HepG2 (cell line): Measurements from ENCODE around the gene EFEMP2. TPM values are rescaled to one million over a fixed set of nuclear protein-coding genes. Genes with fewer than 3 reads are reported as not detected.

Experiments
- ATAC-seq: fragments of 200-7000 bp; cut with Tn5 transposase; 3 replicates; pipeline ENCODE4 v1.9.1; 2020; ENCODE audit warnings: mild to moderate bottlenecking, moderate library complexity
- BruUV-seq: library from RNA; stranded (reverse); fragments of 400-500 nt; replicated peaks from 2 replicates; lab custom pipeline; 2021; lab: Mats Ljungman, UMichigan
- CTCF ChIA-PET: fragments of 300-600 bp; formaldehyde crosslinking; extraction: SDS; loops from one replicate; lab custom pipeline; 2021; ENCODE audit warnings: low total read pairs, inconsistent platforms, low intra/inter-chr PET ratio; lab: Yijun Ruan, JAX
- POLR2A ChIA-PET: fragments of 350-600 bp; sonication (Branson Sonifier 250); formaldehyde crosslinking; loops from one replicate; lab custom pipeline; 2020; ENCODE audit warnings: antibody characterized with exemption, inconsistent platforms; lab: Yijun Ruan, JAX
- DNase-seq: peaks from one replicate; pipeline ENCODE4 v3.0.0-alpha.2; 2015; ENCODE audit warnings: low spot score
- FAIRE-seq: peaks from 3 replicates; lab custom pipeline; 2011; peaks lifted over from hg19 to GRCh38; lab: Jason Lieb, UNC
- H2AFZ ChIP-seq: one replicate; pipeline ENCODE4 v1.6.1; 2011; ENCODE audit warnings: low read length, inconsistent platforms
- H3K27ac ChIP-seq: fragments of 300-600 bp; 3 replicates; pipeline ENCODE4 v1.8.0; 2011; ENCODE audit warnings: mixed run types, mild to moderate bottlenecking, mixed read lengths, low read length, inconsistent platforms; ENCODE audit not compliant: insufficient read depth; ENCODE audit errors: extremely low read length
- H3K27me3 ChIP-seq, 2 experiments: fragments of 200-600 bp in 1 of 2; 2 replicates in 1 of 2; 3 replicates in 1 of 2; pipeline versions ENCODE4 v1.6.0 to v1.8.0; 2011; ENCODE audit warnings: low read length in 2 of 2, mild to moderate bottlenecking in 2 of 2, moderate library complexity in 2 of 2, inconsistent platforms in 1 of 2; ENCODE audit not compliant: insufficient read depth in 2 of 2, control insufficient read depth in 1 of 2
- H3K36me3 ChIP-seq, 2 experiments: fragments of 200-600 bp in 1 of 2; replicated peaks in 1 of 2; 2 replicates in 1 of 2; 3 replicates in 1 of 2; pipeline versions ENCODE4 v1.5.1 to v1.8.0; 2011; ENCODE audit warnings: low read length in 2 of 2, inconsistent platforms in 1 of 2; ENCODE audit not compliant: insufficient read depth in 2 of 2, control insufficient read depth in 1 of 2
- H3K4me1 ChIP-seq: 2 replicates; pipeline ENCODE4 v1.5.1; 2012; ENCODE audit warnings: low read length, inconsistent platforms; ENCODE audit not compliant: insufficient read depth
- H3K4me2 ChIP-seq: 2 replicates; pipeline ENCODE4 v1.6.0; 2011; ENCODE audit warnings: low read depth, low read length, inconsistent platforms
- H3K4me3 ChIP-seq, 3 experiments: fragments of 200-600 bp in 1 of 3; sonication (generic), shearing (Covaris generic) in 1 of 3; replicated peaks in 1 of 3; 2 replicates each; pipeline ENCODE4 v1.5.1; 2011 to 2016; ENCODE audit warnings: low read length in 3 of 3, inconsistent platforms in 2 of 3, low read depth in 2 of 3, mild to moderate bottlenecking in 2 of 3, control low read depth in 1 of 3, mixed read lengths in 1 of 3; ENCODE audit not compliant: insufficient read depth in 1 of 3
- H3K79me2 ChIP-seq: one replicate; pipeline ENCODE4 v1.6.1; 2011; ENCODE audit warnings: low read length, inconsistent platforms; ENCODE audit not compliant: insufficient read depth
- H3K9ac ChIP-seq: 2 replicates; pipeline ENCODE4 v1.6.0; 2011; ENCODE audit warnings: mild to moderate bottlenecking, low read depth, low read length, inconsistent platforms; ENCODE audit not compliant: insufficient read depth
- H3K9me3 ChIP-seq: 2 replicates; pipeline ENCODE4 v1.5.1; 2012; ENCODE audit warnings: mild to moderate bottlenecking, low read length
- H4K20me1 ChIP-seq: 2 replicates; pipeline ENCODE4 v1.6.0; 2011; ENCODE audit warnings: inconsistent platforms, mild to moderate bottlenecking, low read length, moderate library complexity; ENCODE audit not compliant: insufficient read depth
- CBX1 ChIP-seq: IDR thresholded peaks from one replicate; pipeline ENCODE4 v1.6.1; 2016; ENCODE audit warnings: antibody characterized with exemption, low read depth
- NFE2L1 ChIP-seq: sonication (generic); formaldehyde crosslinking; IDR thresholded peaks from 2 replicates; pipeline ENCODE4 v1.4.0; 2020; ENCODE audit warnings: missing genetic modification reagents, mild to moderate bottlenecking, borderline replicate concordance
- SIN3A ChIP-seq: IDR thresholded peaks from 2 replicates; pipeline ENCODE4 v1.6.1; 2011; ENCODE audit warnings: low read depth, mild to moderate bottlenecking, control low read depth, low read length, borderline replicate concordance
- SP4 ChIP-seq: sonication (generic); formaldehyde crosslinking; IDR thresholded peaks from 2 replicates; pipeline ENCODE4 v1.8.1; 2023; ENCODE audit warnings: mild to moderate bottlenecking, missing genetic modification reagents
- WGBS: methylation state at CpG from one replicate; pipeline ENCODE4 v1.1.6; 2017; ENCODE audit warnings: low lambda C conversion rate; 5-methylcytosine and 5-hydroxymethylcytosine counted together
- in situ Hi-C: cut with HindIII; loops from 2 replicates; pipeline ENCODE4 v1.10.0; 2017; ENCODE audit warnings: low pct_unique_long_range_greater_than_20kb; ENCODE audit not compliant: extremely low pct_ligation_motif_present
- intact Hi-C: fragments of 100-400 bp; cut with micrococcal nuclease; formaldehyde crosslinking; loops from one replicate; pipeline ENCODE4 v1.10.0; 2022; ENCODE audit not compliant: unreplicated experiment
- polyA plus RNA-seq, 8 experiments: library from polyadenylated mRNA; depleted of rRNA in 3 of 8; stranded (reverse) in 7 of 8; unstranded in 1 of 8; fragments of >200 nt; fragmentation: Illumina TruSeq in 4 of 8; extraction: Trizol in 4 of 8; gene quantifications; 2 replicates each; pipeline versions ENCODE4 v1.2.1 to v1.2.3, GENCODE V29; 2011 to 2016; ENCODE audit warnings: low read depth in 4 of 8, missing spikeins in 1 of 8, mixed read lengths in 1 of 8; ENCODE audit not compliant: insufficient read depth in 1 of 8
- total RNA-seq, 5 experiments: library from RNA; depleted of rRNA; stranded (reverse); fragments of >200 nt; fragmentation: Illumina TruSeq; extraction: Trizol; gene quantifications; 2 replicates each; pipeline ENCODE4 v1.2.3, GENCODE V29; 2016; ENCODE audit warnings: low read depth in 1 of 5
- TF ChIP-seq, protein P1 (sequence below): sonication (generic); formaldehyde crosslinking; IDR thresholded peaks from 2 replicates; pipeline ENCODE4 v1.4.0; 2020; ENCODE audit warnings: missing genetic modification reagents, borderline replicate concordance

EFEMP2 gene
- total and polyA plus RNA-seq, 2 of the 13 experiments (the other 11 are each of a cell fraction or from before 2014, with no cell fraction given), result 7.4 to 29.7 TPM

DNA sequence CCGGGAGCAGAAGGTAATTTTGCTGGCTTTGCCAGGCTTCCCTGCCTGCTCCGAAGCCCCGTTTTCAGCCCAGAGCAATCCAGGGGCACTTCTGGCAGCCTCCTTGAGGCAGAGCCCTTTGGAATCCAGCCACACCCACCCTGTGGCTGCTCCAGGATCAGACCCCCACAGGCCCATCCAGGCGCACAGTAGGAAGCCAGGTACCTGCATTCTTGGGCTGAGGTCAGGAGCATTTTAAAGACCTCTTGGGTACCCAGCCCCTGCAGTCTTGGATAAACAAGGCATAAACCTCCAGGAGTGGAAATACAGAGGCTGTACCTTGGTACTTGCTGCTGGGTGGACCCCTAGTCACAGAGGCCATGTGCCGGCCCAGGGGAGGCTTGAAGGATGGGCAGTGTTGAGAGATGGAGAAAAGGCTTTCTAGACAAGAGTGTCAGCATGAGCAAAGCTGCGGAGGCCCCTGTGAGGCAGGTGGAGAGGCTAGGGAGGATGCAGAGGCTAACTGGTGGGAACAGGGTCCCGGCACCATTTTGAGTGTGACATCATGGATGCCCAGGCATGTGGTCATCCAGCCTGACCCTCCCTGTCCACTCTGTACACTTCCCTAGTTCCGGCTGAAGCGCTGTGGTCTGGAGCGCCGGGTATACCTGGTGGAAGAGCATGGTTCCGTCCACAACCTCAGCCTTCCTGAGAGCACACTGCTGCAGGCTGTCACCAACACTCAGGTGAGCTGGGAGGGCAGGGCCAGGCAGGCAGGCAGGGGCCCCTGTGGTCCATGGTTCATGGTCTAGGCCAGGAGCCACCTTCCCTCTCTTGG is 8.5 kb downstream of the EFEMP2 start:
- H3K36me3 ChIP-seq, result peaks cover 14 to 51% of the 10 kb centered on the region in 2 experiments; a peak in 4 of 5 replicates
- no peak overlapping the region for H3K9ac ChIP-seq
- H3K4me3 ChIP-seq, result no peak overlapping the region
- FAIRE-seq, result no peak
- H2AFZ ChIP-seq, result no peak overlapping the region
- ChIA-PET CTCF (no interaction called here), POLR2A (interaction anchor here (0.6 kb wide), 1 partner anchor 24 kb away, joined by 5 read pairs; the partner anchor contains the start of gene FIBP)
- no peaks in the 10 kb centered on the region for H4K20me1 ChIP-seq
- BruUV-seq, result no TSS peak
- peaks cover 21% of the 10 kb centered on the region for H3K4me1 ChIP-seq
- no peak for TF ChIP-seq NFE2L1 (CRISPR knock-in tag)
- TF ChIP-seq, protein P1, sequence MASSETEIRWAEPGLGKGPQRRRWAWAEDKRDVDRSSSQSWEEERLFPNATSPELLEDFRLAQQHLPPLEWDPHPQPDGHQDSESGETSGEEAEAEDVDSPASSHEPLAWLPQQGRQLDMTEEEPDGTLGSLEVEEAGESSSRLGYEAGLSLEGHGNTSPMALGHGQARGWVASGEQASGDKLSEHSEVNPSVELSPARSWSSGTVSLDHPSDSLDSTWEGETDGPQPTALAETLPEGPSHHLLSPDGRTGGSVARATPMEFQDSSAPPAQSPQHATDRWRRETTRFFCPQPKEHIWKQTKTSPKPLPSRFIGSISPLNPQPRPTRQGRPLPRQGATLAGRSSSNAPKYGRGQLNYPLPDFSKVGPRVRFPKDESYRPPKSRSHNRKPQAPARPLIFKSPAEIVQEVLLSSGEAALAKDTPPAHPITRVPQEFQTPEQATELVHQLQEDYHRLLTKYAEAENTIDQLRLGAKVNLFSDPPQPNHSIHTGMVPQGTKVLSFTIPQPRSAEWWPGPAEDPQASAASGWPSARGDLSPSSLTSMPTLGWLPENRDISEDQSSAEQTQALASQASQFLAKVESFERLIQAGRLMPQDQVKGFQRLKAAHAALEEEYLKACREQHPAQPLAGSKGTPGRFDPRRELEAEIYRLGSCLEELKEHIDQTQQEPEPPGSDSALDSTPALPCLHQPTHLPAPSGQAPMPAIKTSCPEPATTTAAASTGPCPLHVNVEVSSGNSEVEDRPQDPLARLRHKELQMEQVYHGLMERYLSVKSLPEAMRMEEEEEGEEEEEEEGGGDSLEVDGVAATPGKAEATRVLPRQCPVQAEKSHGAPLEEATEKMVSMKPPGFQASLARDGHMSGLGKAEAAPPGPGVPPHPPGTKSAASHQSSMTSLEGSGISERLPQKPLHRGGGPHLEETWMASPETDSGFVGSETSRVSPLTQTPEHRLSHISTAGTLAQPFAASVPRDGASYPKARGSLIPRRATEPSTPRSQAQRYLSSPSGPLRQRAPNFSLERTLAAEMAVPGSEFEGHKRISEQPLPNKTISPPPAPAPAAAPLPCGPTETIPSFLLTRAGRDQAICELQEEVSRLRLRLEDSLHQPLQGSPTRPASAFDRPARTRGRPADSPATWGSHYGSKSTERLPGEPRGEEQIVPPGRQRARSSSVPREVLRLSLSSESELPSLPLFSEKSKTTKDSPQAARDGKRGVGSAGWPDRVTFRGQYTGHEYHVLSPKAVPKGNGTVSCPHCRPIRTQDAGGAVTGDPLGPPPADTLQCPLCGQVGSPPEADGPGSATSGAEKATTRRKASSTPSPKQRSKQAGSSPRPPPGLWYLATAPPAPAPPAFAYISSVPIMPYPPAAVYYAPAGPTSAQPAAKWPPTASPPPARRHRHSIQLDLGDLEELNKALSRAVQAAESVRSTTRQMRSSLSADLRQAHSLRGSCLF, result no peak
- TF ChIP-seq SP4, result no peak
- TF ChIP-seq SIN3A, result no peak
- TF ChIP-seq CBX1, result no peak
- in situ Hi-C loops, result no loop called here
- no peaks in the 10 kb centered on the region for H3K27me3 ChIP-seq
- no peak overlapping the region for H3K4me2 ChIP-seq
- no peak for ATAC-seq
- intact Hi-C loops, result no loop called here
- H3K27ac ChIP-seq, result no peak overlapping the region
- DNase-seq, result no peak
- H3K79me2 ChIP-seq, result peaks cover 10% of the 10 kb centered on the region
- H3K9me3 ChIP-seq, result no peaks in the 10 kb centered on the region
- WGBS, result 86% methylated on average over 11 of the region's 12 CpGs
